Activated CD4-positive, alpha-beta memory T cell treated with anti-CD3 and anti-CD28 coated beads for 36 hours (primary cell): ENCODE measurements around the gene PPP2R5D. TPM values are rescaled to one million over a fixed set of nuclear protein-coding genes. Genes with fewer than 3 reads are reported as not detected.
A peak's percentile ranks its signal among the peaks of the same experiment; 100 is the strongest.

Experiments
- CTCF ChIA-PET: fragments of 350-600 bp; sonication (Branson Sonifier 250); formaldehyde crosslinking; loops from one replicate; lab custom pipeline; 2021; ENCODE audit warnings: antibody characterized with exemption, inconsistent platforms; lab: Charles Lee
- POLR2A ChIA-PET: fragments of 350-600 bp; sonication (Branson Sonifier 250); formaldehyde crosslinking; loops from one replicate; lab custom pipeline; 2021; ENCODE audit warnings: antibody characterized with exemption; lab: Charles Lee
- DNase-seq: peaks from one replicate; pipeline ENCODE4 v3.0.0-alpha.2; 2020
- H3K27ac Mint-ChIP-seq: one replicate; pipeline ENCODE4 v1.8.0; 2021; ENCODE audit warnings: mixed read lengths
- H3K27me3 Mint-ChIP-seq: one replicate; pipeline ENCODE4 v1.8.0; 2021; ENCODE audit warnings: mixed read lengths
- H3K36me3 Mint-ChIP-seq: one replicate; pipeline ENCODE4 v1.8.0; 2021; ENCODE audit warnings: mixed read lengths
- H3K4me1 Mint-ChIP-seq: one replicate; pipeline ENCODE4 v1.8.0; 2021; ENCODE audit warnings: low read depth, mixed read lengths
- H3K4me3 Mint-ChIP-seq: one replicate; pipeline ENCODE4 v1.8.0; 2021; ENCODE audit warnings: mild to moderate bottlenecking, mixed read lengths
- H3K9me3 Mint-ChIP-seq: one replicate; pipeline ENCODE4 v1.8.0; 2021; ENCODE audit warnings: mixed read lengths
- intact Hi-C: fragments of 100-400 bp; cut with micrococcal nuclease; formaldehyde crosslinking; loops from one replicate; pipeline ENCODE4 v1.15.1; 2023
- total RNA-seq, 2 experiments: library from RNA; stranded (reverse); gene quantifications; one replicate each; pipeline ENCODE4 v1.2.3, GENCODE V29; 2021

Gene PPP2R5D
- total RNA-seq, 2 experiments from 2014 or later: 59.1 to 60.2 TPM

DNA sequence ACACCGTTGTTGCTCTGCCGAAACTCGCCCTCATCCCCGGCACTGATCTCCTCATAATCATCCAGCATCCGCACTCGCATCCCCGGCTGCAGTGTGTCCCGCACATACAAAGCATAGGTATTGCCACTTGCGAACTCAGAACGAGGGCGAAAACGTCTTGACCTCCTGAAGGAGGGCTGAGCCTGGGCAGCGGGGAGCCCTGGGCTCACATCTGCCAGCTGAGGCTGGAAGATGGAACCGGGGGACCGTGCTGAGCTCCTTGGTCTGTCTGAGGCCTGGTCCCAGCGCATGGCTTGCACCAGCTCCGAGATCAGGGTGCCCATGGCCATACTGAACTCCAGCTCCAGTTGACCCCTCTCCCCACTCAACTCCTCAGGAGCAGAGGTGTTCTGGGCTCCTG is 66.6 kb downstream of the PPP2R5D start:
- intact Hi-C loops: loop anchor here (10.0 kb wide), 1 partner anchor 276 kb away; no protein-coding TSS in a partner anchor
- DNase-seq: no peak
- Mint-ChIP-seq H3K36me3 (peaks cover 45% of the 10 kb centered on the region), H3K27me3 (no peaks in the 10 kb centered on the region), H3K4me1 (peaks cover 32% of the 10 kb centered on the region), H3K4me3 (no peak overlapping the region), H3K27ac (no peak overlapping the region), H3K9me3 (no peaks in the 10 kb centered on the region)
- ChIA-PET POLR2A (interaction anchor here (0.5 to 0.9 kb wide), 2 partner anchors 8 to 420 kb away, joined by 3 read pairs; partner anchors contain the start of genes KLC4 and MRPL2), CTCF (no interaction called here)

- intact Hi-C loops: loop anchor here (2.0 to 10.0 kb wide), 2 partner anchors 68 to 278 kb away; partner anchors contain the start of gene PPP2R5D
- ChIA-PET POLR2A (interaction anchor here (2.0 kb wide), 1 partner anchor 31 kb away, joined by 8 read pairs; the partner anchor contains the start of gene RRP36), CTCF (interaction anchor here (1.5 kb wide), 1 partner anchor 91 kb away, joined by 6 read pairs; no protein-coding TSS in a partner anchor)
- H3K4me3 Mint-ChIP-seq: peak overlapping the region; percentile 98
- no peaks in the 10 kb centered on the region for H3K9me3 Mint-ChIP-seq
- H3K27ac Mint-ChIP-seq: peak overlapping the region; percentile 95
- no peak for DNase-seq
- H3K27me3 Mint-ChIP-seq: no peaks in the 10 kb centered on the region
- peaks cover 32% of the 10 kb centered on the region for H3K4me1 Mint-ChIP-seq
- peaks cover 46% of the 10 kb centered on the region for H3K36me3 Mint-ChIP-seq
These were observed 68.0 kb downstream of the PPP2R5D start for GRCh38 chr6:43052225-43052841.

- no peaks in the 10 kb centered on the region for H3K27me3 Mint-ChIP-seq
- CTCF ChIA-PET: interaction anchor here (0.9 to 1.5 kb wide), 3 partner anchors 21 to 176 kb away, joined by 3 to 6 read pairs (median 4); partner anchors contain the start of gene DNPH1
- H3K4me3 Mint-ChIP-seq: peak overlapping the region; percentile 98
- H3K4me1 Mint-ChIP-seq: peaks cover 37% of the 10 kb centered on the region
- no peaks in the 10 kb centered on the region for H3K9me3 Mint-ChIP-seq
- intact Hi-C loops: loop anchor here (1.0 to 10.0 kb wide), 5 partner anchors 39 to 278 kb away; partner anchors contain the start of genes CNPY3, KLHDC3, PEX6 and PPP2R5D
- peak; percentile 44 for DNase-seq
- H3K27ac Mint-ChIP-seq: peak overlapping the region; percentile 95
- peaks cover 44% of the 10 kb centered on the region for H3K36me3 Mint-ChIP-seq
- POLR2A ChIA-PET: interaction anchor here (0.9 to 2.0 kb wide), 5 partner anchors 24 to 122 kb away, joined by 3 to 11 read pairs (median 4); partner anchors contain the start of genes KLHDC3, MEA1 and RRP36
These were observed 68.6 kb downstream of the PPP2R5D start for GRCh38 chr6:43052842-43053544.

DNA sequence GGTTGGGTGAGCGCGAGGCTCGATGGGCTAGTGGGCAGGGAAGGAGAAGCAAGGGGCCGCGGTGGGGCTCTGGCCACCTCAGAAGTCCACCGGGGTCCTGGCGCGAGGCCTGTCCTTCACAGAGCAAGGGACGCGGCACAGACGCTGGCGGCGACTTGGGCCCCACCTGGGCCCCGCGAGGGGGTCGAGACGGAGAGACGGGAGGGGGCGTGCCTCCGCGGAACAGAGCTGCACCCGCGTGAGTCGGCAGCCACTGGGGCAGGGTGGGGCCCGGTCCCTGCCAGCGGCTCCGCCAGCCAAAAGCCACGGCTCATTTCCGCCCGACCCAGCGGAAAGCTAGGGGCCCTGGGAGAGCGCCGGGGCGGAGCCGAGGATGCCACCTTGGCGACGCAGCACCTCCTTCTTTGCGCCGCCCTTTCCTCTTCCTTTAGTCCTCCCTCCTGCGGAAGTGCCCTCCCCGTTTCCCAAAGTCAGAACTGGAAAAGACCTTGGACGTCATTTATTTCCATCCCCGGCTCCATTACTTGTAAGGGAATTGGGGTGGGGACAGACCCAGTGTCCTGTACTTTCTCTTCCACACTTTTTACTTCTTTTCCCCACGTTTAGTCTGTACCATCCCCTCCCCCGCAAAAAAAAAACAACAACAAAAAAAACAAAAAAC is 69.3 kb downstream of the PPP2R5D start, which contains the start of gene CUL7:
Gene CUL7, minus strand, starts transcription at position 307 of the 661 bp plus-strand sequence. CDS start 1,063 bp downstream, outside the sequence.
- Mint-ChIP-seq H3K9me3 (no peaks in the 10 kb centered on the region), H3K4me1 (peaks cover 44% of the 10 kb centered on the region), H3K27me3 (no peaks in the 10 kb centered on the region), H3K36me3 (peaks cover 44% of the 10 kb centered on the region), H3K27ac (peak within 1 kb of the TSS; percentile 95), H3K4me3 (peak within 1 kb of the TSS; percentile 98)
- CTCF ChIA-PET: interaction anchor here (0.7 to 1.0 kb wide), 4 partner anchors 21 to 175 kb away, joined by 3 to 4 read pairs (median 4); partner anchors contain the start of gene DNPH1
- POLR2A ChIA-PET: interaction anchor here (0.9 to 2.0 kb wide), 6 partner anchors 18 to 121 kb away, joined by 3 to 11 read pairs (median 4); partner anchors contain the start of genes KLHDC3, MEA1 and RRP36
- intact Hi-C loops: loop anchor here (1.0 to 10.0 kb wide), 5 partner anchors 39 to 279 kb away; partner anchors contain the start of genes CNPY3, KLHDC3, PEX6 and PPP2R5D
- DNase-seq: peak; percentile 96

DNA sequence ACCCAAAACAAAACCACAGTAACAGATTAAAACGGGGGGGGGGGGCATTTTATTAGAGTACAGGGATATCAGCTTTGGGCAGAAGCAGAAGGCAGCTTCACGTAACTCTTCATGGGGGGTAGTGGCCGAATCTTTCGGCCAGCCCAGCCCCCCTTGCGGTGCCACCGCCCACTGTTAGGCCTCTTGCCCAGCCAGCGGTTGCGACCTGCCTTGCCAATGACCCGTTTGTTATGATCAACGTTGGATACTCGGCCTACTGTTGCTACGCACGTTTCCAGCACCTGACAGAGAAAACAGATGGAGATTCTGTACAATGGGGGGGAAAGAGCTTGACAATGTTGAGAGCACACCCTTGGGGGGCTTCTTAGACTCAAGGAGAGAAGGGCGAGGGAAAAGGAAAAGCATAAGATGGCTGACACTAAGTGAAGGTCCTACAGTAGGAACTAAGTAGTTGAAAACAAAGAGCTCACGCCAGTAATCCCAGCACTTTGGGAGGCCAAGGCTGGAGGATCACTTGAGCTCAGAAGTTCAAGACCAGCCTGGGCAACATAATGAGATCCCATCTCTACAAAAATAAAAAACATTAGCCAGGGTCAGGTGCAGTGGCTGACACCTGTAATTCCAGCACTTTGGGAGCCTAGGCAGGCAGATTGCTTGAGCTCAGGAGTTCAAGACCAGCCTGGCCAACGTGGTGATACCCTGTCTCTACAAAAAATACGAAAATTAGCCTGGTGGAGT is 70.0 kb downstream of the PPP2R5D start:
- Mint-ChIP-seq H3K4me1 (peaks cover 46% of the 10 kb centered on the region), H3K27me3 (no peaks in the 10 kb centered on the region), H3K36me3 (peaks cover 41% of the 10 kb centered on the region), H3K9me3 (no peaks in the 10 kb centered on the region), H3K27ac (peak overlapping the region; percentile 95), H3K4me3 (peak overlapping the region; percentile 98)
- ChIA-PET CTCF (interaction anchor here (0.7 to 1.2 kb wide), 5 partner anchors 22 to 175 kb away, joined by 3 to 5 read pairs (median 4); partner anchors contain the start of gene DNPH1), POLR2A (interaction anchor here (0.9 to 2.0 kb wide), 7 partner anchors 15 to 125 kb away, joined by 3 to 11 read pairs (median 4); partner anchors contain the start of genes CNPY3, KLHDC3, MEA1 and RRP36)
- no peak for DNase-seq
- intact Hi-C loops: loop anchor here (10.0 kb wide), 1 partner anchor 280 kb away; no protein-coding TSS in a partner anchor

- no peak overlapping the region for H3K4me3 Mint-ChIP-seq
- ChIA-PET POLR2A (interaction anchor here (1.8 kb wide), 1 partner anchor 126 kb away, joined by 5 read pairs; the partner anchor contains the start of gene CNPY3), CTCF (no interaction called here)
- intact Hi-C loops: loop anchor here (5.0 to 10.0 kb wide), 2 partner anchors 86 to 281 kb away; no protein-coding TSS in a partner anchor
- no peaks in the 10 kb centered on the region for H3K9me3 Mint-ChIP-seq
- no peak for DNase-seq
- no peak overlapping the region for H3K27ac Mint-ChIP-seq
- H3K4me1 Mint-ChIP-seq: peaks cover 54% of the 10 kb centered on the region
- H3K27me3 Mint-ChIP-seq: no peaks in the 10 kb centered on the region
- peaks cover 28% of the 10 kb centered on the region for H3K36me3 Mint-ChIP-seq
These were observed 71.6 kb downstream of the PPP2R5D start for GRCh38 chr6:43055966-43056365.

- Mint-ChIP-seq H3K27ac (peak overlapping the region; percentile 95), H3K4me1 (peaks cover 37% of the 10 kb centered on the region), H3K4me3 (peak overlapping the region; percentile 89), H3K9me3 (no peaks in the 10 kb centered on the region), H3K36me3 (peaks cover 18% of the 10 kb centered on the region), H3K27me3 (no peaks in the 10 kb centered on the region)
- POLR2A ChIA-PET: interaction anchor here (0.8 to 1.8 kb wide), 6 partner anchors 38 to 312 kb away, joined by 3 to 10 read pairs (median 4); partner anchors contain the start of genes CNPY3, KLHDC3, MEA1 and PPP2R5D
- CTCF ChIA-PET: interaction anchor here (1.1 to 2.0 kb wide), 3 partner anchors 49 to 157 kb away, joined by 3 to 9 read pairs (median 5); no protein-coding TSS in a partner anchor
- intact Hi-C loops: loop anchor here (2.0 to 10.0 kb wide), 3 partner anchors 80 to 284 kb away; partner anchors contain the start of gene PEX6
- DNase-seq: no peak
These were observed 74.2 kb downstream of the PPP2R5D start for GRCh38 chr6:43058531-43058930.

DNA sequence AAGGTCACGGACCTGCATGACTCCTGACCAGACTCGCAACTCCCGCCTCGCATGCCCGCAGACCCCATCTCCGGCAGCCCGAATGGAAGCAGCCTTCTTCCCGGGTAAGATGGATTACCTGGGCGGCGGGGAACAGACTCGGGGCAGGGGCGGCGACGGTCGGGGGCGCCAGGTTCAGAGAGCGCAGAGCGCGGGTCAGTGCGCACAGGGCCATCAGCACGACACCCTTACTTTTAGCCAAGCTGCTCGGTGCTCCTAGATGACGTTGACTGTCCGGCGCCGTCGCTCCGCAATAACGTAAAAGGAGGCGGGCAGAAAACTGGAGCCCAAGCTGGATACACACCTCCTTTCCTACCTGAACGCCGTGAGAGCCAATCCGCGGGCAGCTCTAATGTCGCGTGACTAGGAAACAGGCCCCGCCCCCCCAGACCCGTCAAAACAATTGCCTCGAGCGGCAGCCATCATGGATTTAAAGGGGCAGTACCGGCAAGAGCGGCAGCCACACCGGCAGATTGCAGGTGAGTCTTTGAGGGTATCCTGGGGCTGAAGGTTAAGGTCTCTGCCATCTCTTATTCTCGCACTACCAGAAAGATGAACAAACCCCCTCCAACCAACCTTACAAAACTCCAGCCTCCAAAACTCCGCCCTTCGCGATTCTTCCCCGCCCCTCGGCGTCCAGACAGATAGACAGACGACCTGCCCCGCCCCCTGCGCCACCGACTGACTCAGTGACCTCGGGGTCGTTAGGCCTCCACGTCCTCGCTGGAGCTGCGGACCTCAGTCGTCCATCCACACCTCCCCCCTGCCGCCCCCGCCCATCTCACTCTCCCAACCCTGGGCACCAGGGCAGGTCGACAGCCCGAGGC is 75.0 kb downstream of the PPP2R5D start, which contains the start of the genes KLC4 and MRPL2:
Gene KLC4, plus strand, starts transcription at position 464 of the 866 bp plus-strand sequence. CDS start 1,705 bp downstream, outside the sequence.
Gene MRPL2, minus strand, starts transcription at position 267 of the 866 bp plus-strand sequence. Its CDS starts 53 bp downstream, at position 214.
- no peaks in the 10 kb centered on the region for H3K27me3 Mint-ChIP-seq
- peak within 1 kb of the TSS; percentile 89 for H3K4me3 Mint-ChIP-seq
- intact Hi-C loops: loop anchor here (1.0 to 10.0 kb wide), 6 partner anchors 45 to 285 kb away; partner anchors contain the start of genes CNPY3, KLHDC3, PEX6 and SRF
- peaks cover 13% of the 10 kb centered on the region for H3K36me3 Mint-ChIP-seq
- peaks cover 30% of the 10 kb centered on the region for H3K4me1 Mint-ChIP-seq
- CTCF ChIA-PET: interaction anchor here (0.9 to 2.0 kb wide), 6 partner anchors 50 to 158 kb away, joined by 3 to 9 read pairs (median 4); partner anchors contain the start of gene PEX6
- peak; percentile 100 for DNase-seq
- H3K27ac Mint-ChIP-seq: peak within 1 kb of the TSS; percentile 95
- H3K9me3 Mint-ChIP-seq: no peaks in the 10 kb centered on the region
- POLR2A ChIA-PET: interaction anchor here (0.7 to 1.8 kb wide), 11 partner anchors 8 to 313 kb away, joined by 3 to 10 read pairs (median 3); partner anchors contain the start of genes CNPY3, KLHDC3, MEA1 and PEX6
